Nephron (organoid): ENCODE measurements around the gene KCNK7.
A peak's percentile ranks its signal among the peaks of the same experiment; 100 is the strongest.

Experiments used
- H3K27ac Mint-ChIP-seq, 3 experiments: 2 replicates each; pipeline ENCODE4 v1.8.0; 2020; ENCODE audit warnings: mixed read lengths in 3 of 3, mild to moderate bottlenecking in 2 of 3, moderate library complexity in 1 of 3
- H3K27me3 Mint-ChIP-seq: 2 replicates; pipeline ENCODE4 v1.8.0; 2021; ENCODE audit warnings: low read depth, mild to moderate bottlenecking, moderate library complexity, mixed read lengths
- H3K36me3 Mint-ChIP-seq: 2 replicates; pipeline ENCODE4 v1.8.0; 2020; ENCODE audit warnings: low read depth, mixed read lengths
- H3K4me1 Mint-ChIP-seq: 2 replicates; pipeline ENCODE4 v1.8.0; 2020; ENCODE audit warnings: mixed read lengths
- H3K4me3 Mint-ChIP-seq, 3 experiments: 2 replicates each; pipeline ENCODE4 v1.8.0; 2020; ENCODE audit warnings: mild to moderate bottlenecking in 3 of 3, mixed read lengths in 3 of 3, moderate library complexity in 2 of 3
- H3K9me3 Mint-ChIP-seq: 2 replicates; pipeline ENCODE4 v1.8.0; 2020; ENCODE audit warnings: mixed read lengths
- CTCF ChIP-seq, 3 experiments: fragments of 200-600 bp; sonication (generic); IDR thresholded peaks; one replicate each; pipeline ENCODE4 v1.5.0; 2021; ENCODE audit warnings: antibody characterized with exemption in 3 of 3; ENCODE audit not compliant: unreplicated experiment in 3 of 3

KCNK7 gene

DNA sequence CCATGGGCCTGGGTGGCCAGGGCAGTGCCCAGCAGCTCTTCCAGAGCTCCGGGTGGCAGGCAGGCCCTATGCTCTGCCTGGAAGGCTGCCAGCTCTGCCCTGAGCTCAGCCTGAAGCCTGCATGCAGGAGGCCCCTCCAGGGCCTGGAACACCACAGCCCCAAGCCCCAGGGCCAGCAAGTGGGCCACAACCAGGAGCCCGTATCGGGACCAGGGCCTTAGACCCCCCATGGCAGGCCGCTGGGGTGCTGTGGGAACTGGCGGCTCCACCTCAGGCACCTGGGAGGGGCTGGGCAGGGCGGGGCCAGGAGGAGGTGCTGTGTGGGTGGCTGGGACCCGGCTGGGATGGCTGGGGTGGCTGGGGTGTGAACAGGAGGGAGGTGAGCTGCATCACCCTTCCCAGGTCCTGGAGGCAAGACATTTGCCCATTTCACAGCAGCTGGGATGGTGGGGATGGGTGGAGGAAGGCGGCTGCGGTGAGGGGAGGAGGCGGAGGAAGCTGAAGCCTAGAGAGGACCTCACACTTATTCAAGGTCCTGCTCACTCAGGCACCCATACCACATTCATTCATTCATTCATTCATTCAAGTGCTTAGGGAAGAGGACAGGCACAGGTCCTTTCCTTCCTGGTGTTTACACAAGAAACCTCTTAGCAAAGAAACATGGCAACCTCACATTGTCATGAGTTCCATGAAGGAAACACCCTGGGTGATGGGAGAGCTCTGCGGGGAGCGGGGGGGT, at the start of gene KCNK7:
Gene KCNK7 (minus strand): TSS at position 258 of the 739 bp plus-strand sequence. CDS start 28 bp downstream, at position 230.
- H3K27ac Mint-ChIP-seq, result no peak within 1 kb of the TSS
- peaks cover 10% of the 10 kb centered on the region for H3K36me3 Mint-ChIP-seq
- H3K27me3 Mint-ChIP-seq, result peaks cover 28% of the 10 kb centered on the region
- no peaks in the 10 kb centered on the region for H3K9me3 Mint-ChIP-seq
- no peak for TF ChIP-seq CTCF (IDR thresholded peaks at IDR 0.05; ENCODE audit: unreplicated experiment in 3 of 3)
- no peak within 1 kb of the TSS for H3K4me3 Mint-ChIP-seq
- H3K4me1 Mint-ChIP-seq, result peaks cover under 1% of the 10 kb centered on the region

DNA sequence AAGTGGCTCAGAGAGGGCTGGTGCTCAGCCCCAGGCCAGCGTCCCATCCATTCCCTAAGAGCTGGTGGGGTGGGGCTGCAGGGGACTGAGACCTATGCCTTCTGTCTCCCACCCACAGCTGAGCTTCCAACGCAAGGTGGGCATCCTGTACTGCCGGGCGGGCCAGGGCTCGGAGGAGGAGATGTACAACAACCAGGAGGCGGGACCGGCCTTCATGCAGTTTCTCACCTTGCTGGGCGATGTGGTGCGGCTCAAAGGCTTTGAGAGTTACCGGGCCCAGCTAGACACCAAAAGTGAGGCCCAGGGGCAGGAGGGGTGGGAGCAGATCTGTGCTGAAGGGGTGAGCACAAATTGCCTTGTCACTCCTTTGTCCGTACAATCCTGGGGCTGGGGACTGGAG, 49.2 kb upstream of the KCNK7 start:
- H3K9me3 Mint-ChIP-seq, result no peaks in the 10 kb centered on the region
- H3K4me3 Mint-ChIP-seq, result no peak overlapping the region
- H3K27me3 Mint-ChIP-seq, result no peaks in the 10 kb centered on the region
- peaks cover 15% of the 10 kb centered on the region for H3K4me1 Mint-ChIP-seq
- no peak overlapping the region for H3K27ac Mint-ChIP-seq
- TF ChIP-seq CTCF (IDR thresholded peaks at IDR 0.05; ENCODE audit: unreplicated experiment in 3 of 3), result no peak
- H3K36me3 Mint-ChIP-seq, result no peaks in the 10 kb centered on the region

DNA sequence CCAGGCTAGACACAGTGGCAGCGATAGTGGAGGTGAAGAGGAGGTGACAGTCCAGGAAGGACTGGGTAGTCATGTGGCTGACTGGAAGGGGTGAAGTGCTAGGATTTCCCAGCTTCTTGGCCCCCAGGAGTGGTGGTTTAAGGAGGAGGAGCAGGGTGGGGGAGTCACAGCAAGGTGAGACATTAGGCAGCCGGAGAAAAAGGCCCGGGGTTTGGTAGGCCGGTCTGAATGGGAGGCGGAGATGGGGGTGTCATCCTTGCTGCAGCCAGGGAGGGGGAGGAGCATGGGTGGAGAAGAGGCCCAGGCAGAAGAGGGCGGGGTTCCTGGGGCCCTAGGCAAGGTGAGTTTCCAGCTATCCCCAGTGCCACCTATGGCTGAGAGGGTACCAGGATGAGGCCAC, 48.4 kb upstream of the KCNK7 start:
- TF ChIP-seq CTCF (IDR thresholded peaks at IDR 0.05; ENCODE audit: unreplicated experiment in 3 of 3), result no peak
- Mint-ChIP-seq H3K27ac (no peak overlapping the region), H3K9me3 (no peaks in the 10 kb centered on the region), H3K36me3 (no peaks in the 10 kb centered on the region), H3K27me3 (no peaks in the 10 kb centered on the region), H3K4me3 (no peak overlapping the region), H3K4me1 (peaks cover 16% of the 10 kb centered on the region)

DNA sequence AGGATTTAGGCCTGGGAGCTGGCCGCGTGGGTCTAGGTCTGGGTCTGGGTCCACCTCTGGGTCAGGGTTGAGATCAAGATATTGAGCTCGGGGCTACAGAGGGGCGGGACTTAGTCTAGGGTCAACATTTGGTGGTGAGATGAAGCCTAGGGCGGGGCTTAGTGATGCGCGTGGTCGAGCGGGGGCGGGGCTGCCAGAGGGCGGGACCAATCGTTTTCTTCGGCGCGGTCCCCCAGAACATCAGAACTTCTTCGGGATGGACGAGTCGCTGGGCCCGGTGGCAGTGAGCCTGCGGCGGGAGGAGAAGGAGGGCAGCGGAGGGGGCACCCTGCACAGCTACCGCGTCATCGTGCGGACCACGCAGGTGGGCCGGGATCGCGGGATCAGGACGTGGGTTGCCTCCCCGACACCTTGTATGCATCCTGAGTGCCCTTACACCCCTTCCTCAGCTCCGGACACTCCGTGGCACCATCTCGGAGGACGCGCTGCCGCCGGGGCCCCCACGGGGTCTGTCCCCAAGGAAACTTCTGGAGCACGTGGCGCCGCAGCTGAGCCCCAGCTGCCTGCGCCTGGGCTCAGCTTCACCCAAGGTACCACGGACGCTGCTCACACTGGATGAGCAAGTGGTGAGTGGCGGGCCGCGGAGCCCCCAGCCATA, 46.5 kb upstream of the KCNK7 start:
- H3K4me1 Mint-ChIP-seq, result peaks cover 20% of the 10 kb centered on the region
- H3K27me3 Mint-ChIP-seq, result no peaks in the 10 kb centered on the region
- peaks cover 3% of the 10 kb centered on the region for H3K36me3 Mint-ChIP-seq
- no peak for TF ChIP-seq CTCF (IDR thresholded peaks at IDR 0.05; ENCODE audit: unreplicated experiment in 3 of 3)
- no peaks in the 10 kb centered on the region for H3K9me3 Mint-ChIP-seq
- H3K27ac Mint-ChIP-seq, result peak overlapping the region in 1 of 3 experiments; percentile 39
- no peak overlapping the region for H3K4me3 Mint-ChIP-seq

DNA sequence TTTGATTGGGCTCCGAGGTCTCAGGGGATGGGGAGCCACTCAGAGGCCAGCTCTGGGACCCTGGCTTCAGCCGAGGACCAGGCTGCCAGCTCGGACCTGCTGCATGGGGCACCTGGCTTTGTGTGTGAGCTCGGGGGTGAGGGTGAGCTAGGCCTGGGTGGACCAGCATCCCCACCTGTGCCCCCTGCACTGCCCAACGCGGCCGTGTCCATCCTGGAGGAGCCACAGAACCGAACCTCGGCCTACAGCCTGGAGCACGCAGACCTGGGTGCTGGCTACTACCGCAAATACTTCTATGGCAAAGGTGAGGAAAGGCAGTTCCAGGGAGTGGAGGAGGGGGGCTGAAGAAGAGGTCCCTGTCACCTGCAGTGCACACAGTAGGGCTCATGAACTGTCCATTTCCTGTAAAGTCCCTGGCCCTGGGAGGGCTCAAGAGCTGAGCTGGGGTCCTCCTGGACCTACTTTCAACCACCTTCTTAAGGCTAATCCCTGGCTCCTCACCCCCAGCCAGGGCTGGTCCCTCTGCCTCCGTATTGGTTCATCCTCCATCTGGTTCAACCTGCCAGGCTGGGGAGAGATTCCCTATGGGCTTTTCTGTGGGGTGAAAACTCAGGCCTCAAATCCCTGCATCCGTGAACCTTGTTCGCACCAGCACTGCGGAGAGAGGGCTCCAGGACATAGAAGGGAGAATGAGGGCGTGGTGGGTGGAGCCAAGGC, 45.9 kb upstream of the KCNK7 start:
- TF ChIP-seq CTCF (IDR thresholded peaks at IDR 0.05; ENCODE audit: unreplicated experiment in 3 of 3), result no peak
- Mint-ChIP-seq H3K36me3 (peaks cover 4% of the 10 kb centered on the region), H3K4me1 (peaks cover 20% of the 10 kb centered on the region), H3K9me3 (no peaks in the 10 kb centered on the region), H3K27ac (peak overlapping the region in 1 of 3 experiments; percentile 39), H3K4me3 (peak overlapping the region in 1 of 3 experiments; percentile 14), H3K27me3 (no peaks in the 10 kb centered on the region)
